Prostate gland (tissue), 2 donors: ENCODE results near the gene MRPL44. TPM values are rescaled to one million over a fixed set of nuclear protein-coding genes. Genes with fewer than 3 reads are reported as not detected.

Source experiments
- DNase-seq: peaks from one replicate; pipeline ENCODE4 v3.0.0-alpha.2; 2019; ENCODE audit warnings: low spot score
- H3K27ac ChIP-seq, 2 donors: fragments of 200-600 bp; sonication (generic); 2 replicates each; pipeline ENCODE4 v1.5.1; 2017 to 2019
- H3K27me3 ChIP-seq: fragments of 200-600 bp; sonication (generic); replicated peaks from 2 replicates; pipeline ENCODE4 v1.5.1; 2019; ENCODE audit not compliant: insufficient read depth
- H3K36me3 ChIP-seq, 2 donors: fragments of 200-600 bp; sonication (generic); 1 replicate in 1 of 2; 2 replicates in 1 of 2; pipeline versions ENCODE4 v1.5.1 to v1.8.1; 2017 to 2019
- H3K4me1 ChIP-seq: fragments of 200-600 bp; sonication (generic); replicated peaks from 2 replicates; pipeline ENCODE4 v1.5.1; 2019
- H3K4me3 ChIP-seq, 2 donors: fragments of 200-600 bp; sonication (generic); 2 replicates each; pipeline ENCODE4 v1.5.1; 2017 to 2019
- H3K9me3 ChIP-seq: fragments of 200-600 bp; sonication (generic); 2 replicates; pipeline ENCODE4 v1.5.1; 2017
- POLR2A ChIP-seq: fragments of 450-650 bp; IDR thresholded peaks from one replicate; pipeline ENCODE4 v1.6.1; 2016; ENCODE audit warnings: antibody characterized with exemption, mild to moderate bottlenecking
- POLR2AphosphoS5 ChIP-seq: sonication (generic); formaldehyde crosslinking; IDR thresholded peaks from one replicate; pipeline ENCODE4 v1.6.1; 2017; ENCODE audit warnings: antibody characterized with exemption
- WGBS: methylation state at CpG from one replicate; pipeline ENCODE4 v1.1.5; 2018; 5-methylcytosine and 5-hydroxymethylcytosine counted together
- intact Hi-C: fragments of 100-400 bp; cut with DNase I; formaldehyde crosslinking; loops from one replicate; pipeline ENCODE4 v1.14.2; 2022
- total RNA-seq, 2 donors: library from RNA; depleted of rRNA; stranded (reverse); fragments of >200 nt; gene quantifications; one replicate each; pipeline ENCODE4 v1.1.0, GENCODE V29; 2016
- TF ChIP-seq, protein P1 (sequence below), 4 experiments: fragments of 200-600 bp in 2 of 4; fragments of 450-650 bp in 2 of 4; sonication (generic) in 2 of 4; IDR thresholded peaks; 1 replicate in 3 of 4; 2 replicates in 1 of 4; pipeline ENCODE4 v1.5.1; 2016 to 2019; ENCODE audit warnings: antibody characterized with exemption in 4 of 4, mild to moderate bottlenecking in 2 of 4, moderate library complexity in 2 of 4

MRPL44 gene
- total RNA-seq, 2 donors from 2014 or later = 33.1 to 33.5 TPM

DNA sequence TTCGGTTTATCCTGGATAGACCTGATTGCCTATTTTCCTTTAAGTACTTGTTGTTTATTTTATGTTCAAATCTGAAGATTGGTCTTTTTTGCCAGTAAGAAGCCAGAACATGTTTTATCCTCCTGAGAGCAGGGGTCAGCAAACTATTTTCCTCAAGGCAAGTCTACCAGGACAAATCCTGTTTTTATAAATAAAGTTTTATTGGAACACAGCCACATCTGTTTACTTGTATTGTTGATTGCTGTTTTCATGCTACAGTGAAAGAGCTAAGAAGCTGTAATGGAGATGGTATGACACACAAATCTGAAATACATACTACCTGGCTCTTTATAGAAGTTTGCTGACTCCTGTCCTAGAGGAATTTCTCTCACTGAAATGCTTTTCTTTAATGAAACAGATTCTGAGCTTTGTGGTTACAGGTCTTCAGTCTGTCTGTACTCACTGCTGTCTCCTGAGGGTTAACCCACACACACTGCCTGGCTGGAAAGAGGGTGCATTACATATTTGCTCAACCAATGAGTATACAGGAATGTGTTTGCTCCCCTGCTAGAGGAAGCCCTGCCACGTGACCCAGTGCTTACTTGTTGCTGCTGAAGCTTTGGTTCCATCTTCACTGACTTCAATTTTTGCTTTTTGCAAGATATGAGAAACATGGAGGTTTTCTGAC, 22.6 kb downstream of the MRPL44 start:
- Histone ChIP-seq H3K4me1 (no peaks in the 10 kb centered on the region), H3K27ac (no peak overlapping the region), H3K27me3 (no peaks in the 10 kb centered on the region), H3K9me3 (no peaks in the 10 kb centered on the region), H3K4me3 (no peak overlapping the region), H3K36me3 (no peaks in the 10 kb centered on the region)
- no peak for DNase-seq
- intact Hi-C loops = no loop called here
- TF ChIP-seq POLR2AphosphoS5 = no peak
- TF ChIP-seq, protein P1, sequence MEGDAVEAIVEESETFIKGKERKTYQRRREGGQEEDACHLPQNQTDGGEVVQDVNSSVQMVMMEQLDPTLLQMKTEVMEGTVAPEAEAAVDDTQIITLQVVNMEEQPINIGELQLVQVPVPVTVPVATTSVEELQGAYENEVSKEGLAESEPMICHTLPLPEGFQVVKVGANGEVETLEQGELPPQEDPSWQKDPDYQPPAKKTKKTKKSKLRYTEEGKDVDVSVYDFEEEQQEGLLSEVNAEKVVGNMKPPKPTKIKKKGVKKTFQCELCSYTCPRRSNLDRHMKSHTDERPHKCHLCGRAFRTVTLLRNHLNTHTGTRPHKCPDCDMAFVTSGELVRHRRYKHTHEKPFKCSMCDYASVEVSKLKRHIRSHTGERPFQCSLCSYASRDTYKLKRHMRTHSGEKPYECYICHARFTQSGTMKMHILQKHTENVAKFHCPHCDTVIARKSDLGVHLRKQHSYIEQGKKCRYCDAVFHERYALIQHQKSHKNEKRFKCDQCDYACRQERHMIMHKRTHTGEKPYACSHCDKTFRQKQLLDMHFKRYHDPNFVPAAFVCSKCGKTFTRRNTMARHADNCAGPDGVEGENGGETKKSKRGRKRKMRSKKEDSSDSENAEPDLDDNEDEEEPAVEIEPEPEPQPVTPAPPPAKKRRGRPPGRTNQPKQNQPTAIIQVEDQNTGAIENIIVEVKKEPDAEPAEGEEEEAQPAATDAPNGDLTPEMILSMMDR (IDR thresholded peaks at IDR 0.05) = no peak
- WGBS = 81% methylated on average over 2 of the region's 2 CpGs

DNA sequence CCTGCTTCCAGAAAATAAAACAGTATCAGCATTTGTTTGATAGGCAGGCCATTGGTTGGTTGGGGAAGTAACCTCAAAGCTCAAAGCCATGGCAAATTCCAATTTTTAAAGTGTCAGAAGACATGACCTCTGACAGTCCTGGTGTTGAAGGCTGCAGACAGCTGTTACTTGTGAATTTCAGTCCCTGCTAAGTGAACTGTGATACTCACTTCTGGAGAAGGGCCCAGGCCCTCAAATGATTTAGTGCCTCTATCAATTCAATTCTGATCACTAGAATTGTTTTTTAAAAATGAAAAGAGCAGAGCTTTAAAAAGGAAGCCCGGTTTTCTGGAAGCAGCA, 23.1 kb downstream of the MRPL44 start:
- 97% methylated on average over 1 of the region's 1 CpG for WGBS

DNA sequence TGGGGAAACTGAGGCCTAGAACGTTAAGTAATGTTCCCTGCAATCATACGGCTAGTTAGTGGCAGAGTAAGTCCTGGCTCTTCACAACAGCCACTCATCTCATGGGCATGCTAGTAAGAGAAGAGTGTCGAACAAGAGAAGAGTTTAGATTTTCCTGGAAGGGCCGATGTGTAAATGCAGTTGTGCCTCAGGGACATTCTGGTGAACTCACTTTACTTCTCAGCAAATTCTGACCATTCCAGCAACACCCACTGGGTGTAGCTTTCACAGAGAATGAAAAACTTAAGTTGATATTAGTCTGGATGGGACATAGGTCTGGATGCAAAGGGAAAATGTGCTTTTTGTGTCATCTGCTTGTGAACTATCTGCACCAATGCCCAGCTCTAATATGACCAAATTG, 23.5 kb downstream of the MRPL44 start:
- intact Hi-C loops = no loop called here
- H3K27ac ChIP-seq = no peak overlapping the region
- WGBS = 97% methylated on average over 4 of the region's 4 CpGs
- H3K9me3 ChIP-seq = no peaks in the 10 kb centered on the region
- no peak for DNase-seq
- TF ChIP-seq POLR2AphosphoS5 (no peak), POLR2A (no peak)
- TF ChIP-seq, protein P1 (IDR thresholded peaks at IDR 0.05) = no peak
- no peaks in the 10 kb centered on the region for H3K4me1 ChIP-seq
- H3K36me3 ChIP-seq = no peaks in the 10 kb centered on the region
- H3K27me3 ChIP-seq = no peaks in the 10 kb centered on the region
- no peak overlapping the region for H3K4me3 ChIP-seq

More for the DNA sequence above, 23.1 kb downstream of the MRPL44 start:
- Histone ChIP-seq H3K4me1 (no peaks in the 10 kb centered on the region), H3K9me3 (no peaks in the 10 kb centered on the region), H3K4me3 (no peak overlapping the region), H3K36me3 (no peaks in the 10 kb centered on the region), H3K27ac (no peak overlapping the region), H3K27me3 (no peaks in the 10 kb centered on the region)
- intact Hi-C loops = no loop called here
- DNase-seq = no peak
- TF ChIP-seq POLR2AphosphoS5 (no peak), POLR2A (no peak)
- TF ChIP-seq, protein P1 (IDR thresholded peaks at IDR 0.05) = no peak

DNA sequence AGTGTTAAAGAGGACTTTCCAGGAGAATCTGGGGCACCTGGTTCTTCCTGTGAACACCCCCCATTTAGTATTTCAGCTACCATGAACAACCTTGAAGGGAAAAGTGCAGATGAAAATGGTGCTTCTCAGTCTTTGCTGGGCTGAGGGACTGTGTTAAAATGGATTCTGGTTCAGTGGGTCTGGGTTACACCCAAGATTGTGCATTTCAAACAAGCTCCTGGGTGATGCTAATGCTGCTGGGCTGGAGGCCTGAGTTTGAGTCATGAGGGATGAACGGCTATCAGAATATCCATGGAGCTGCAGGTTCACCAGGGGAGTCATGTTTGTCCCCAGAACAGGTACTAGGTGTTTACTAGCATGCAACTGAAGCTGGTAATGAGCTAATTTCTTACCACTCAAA, 24.0 kb downstream of the MRPL44 start:
- no peak overlapping the region for H3K27ac ChIP-seq
- intact Hi-C loops = no loop called here
- H3K4me1 ChIP-seq = no peaks in the 10 kb centered on the region
- no peaks in the 10 kb centered on the region for H3K36me3 ChIP-seq
- 64% methylated on average over 1 of the region's 1 CpG for WGBS
- TF ChIP-seq, protein P1 (IDR thresholded peaks at IDR 0.05) = no peak
- TF ChIP-seq POLR2A = no peak
- no peak for TF ChIP-seq POLR2AphosphoS5
- DNase-seq = no peak
- no peaks in the 10 kb centered on the region for H3K9me3 ChIP-seq
- no peak overlapping the region for H3K4me3 ChIP-seq
- no peaks in the 10 kb centered on the region for H3K27me3 ChIP-seq

DNA sequence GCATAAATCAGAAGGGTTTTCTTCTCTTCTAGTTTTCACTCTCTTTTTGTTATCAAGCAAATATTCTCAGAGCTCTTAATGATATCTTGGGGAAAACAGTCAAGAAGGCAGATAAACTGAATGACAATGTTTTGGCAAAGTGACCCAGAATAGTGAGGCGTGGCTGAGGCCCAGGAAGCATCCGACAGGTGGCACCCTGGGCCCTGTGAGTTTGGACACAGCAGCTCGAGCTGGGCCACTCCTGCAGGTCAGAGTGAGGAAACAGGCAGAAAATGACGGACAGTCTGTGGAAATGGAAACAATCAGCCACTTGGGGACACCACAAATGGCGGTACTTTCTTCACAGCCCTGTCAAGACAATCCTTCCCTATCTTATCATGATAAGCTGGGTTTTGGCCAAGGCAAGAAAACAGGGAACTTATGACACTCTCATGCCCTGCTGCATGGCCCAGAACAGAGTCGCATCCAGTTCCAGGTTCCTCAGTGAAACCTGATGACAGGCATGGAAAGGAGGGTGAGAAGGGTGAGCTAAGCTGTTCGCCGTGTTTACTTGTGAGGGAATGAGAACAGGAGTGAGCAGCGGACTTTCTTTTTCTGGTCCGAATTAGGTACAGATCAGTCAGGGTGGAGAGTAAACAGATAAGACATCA, 32.1 kb downstream of the MRPL44 start:
- TF ChIP-seq POLR2A = no peak
- TF ChIP-seq, protein P1 (IDR thresholded peaks at IDR 0.05) = no peak
- no peak for TF ChIP-seq POLR2AphosphoS5
- intact Hi-C loops = no loop called here

More for the DNA sequence above, 32.1 kb downstream of the MRPL44 start:
- 83% methylated on average over 10 of the region's 10 CpGs for WGBS
- Histone ChIP-seq H3K4me1 (no peaks in the 10 kb centered on the region), H3K27me3 (no peaks in the 10 kb centered on the region), H3K27ac (no peak overlapping the region), H3K36me3 (no peaks in the 10 kb centered on the region), H3K9me3 (no peaks in the 10 kb centered on the region), H3K4me3 (no peak overlapping the region)
- DNase-seq = no peak
